Measurements from ENCODE around the gene EZH2. TPM values are rescaled to one million over a fixed set of nuclear protein-coding genes. Genes with fewer than 3 reads are reported as not detected.

Gene EZH2
- total and polyA plus RNA-seq, 2 donors, result 2.1 to 20.0 TPM

GRCh38 chr7:148884299-148885022 lies 370 bp upstream of the EZH2 start:
- Histone ChIP-seq H3K4me3 (ENCODE audit: low read depth, low read length) (peak overlapping the region; percentile 98), H3K27ac (ENCODE audit: low read depth) (peak overlapping the region; percentile 98), H3K36me3 (ENCODE audit: insufficient read depth) (no peaks in the 10 kb centered on the region), H3K4me1 (ENCODE audit: insufficient read depth) (no peaks in the 10 kb centered on the region)
- peak; percentile 68 for DNase-seq (ENCODE audit: extremely low spot score)
- under 1% methylated on average over 101 of the region's 101 CpGs for WGBS

- Histone ChIP-seq H3K27ac (ENCODE audit: low read depth) (no peak overlapping the region), H3K4me1 (ENCODE audit: insufficient read depth) (no peaks in the 10 kb centered on the region), H3K36me3 (ENCODE audit: insufficient read depth) (no peaks in the 10 kb centered on the region), H3K4me3 (ENCODE audit: low read depth, low read length) (peak overlapping the region; percentile 98)
- no peak for DNase-seq (ENCODE audit: extremely low spot score)
- WGBS, result under 1% methylated on average over 88 of the region's 88 CpGs
These were observed 634 bp downstream of the EZH2 start for GRCh38 chr7:148883266-148884048.

GRCh38 chr7:148882841-148883265 lies 1.2 kb downstream of the EZH2 start:
- WGBS, result under 1% methylated on average over 12 of the region's 12 CpGs
- Histone ChIP-seq H3K4me1 (ENCODE audit: insufficient read depth) (no peaks in the 10 kb centered on the region), H3K36me3 (ENCODE audit: insufficient read depth) (no peaks in the 10 kb centered on the region), H3K27ac (ENCODE audit: low read depth) (no peak overlapping the region), H3K4me3 (ENCODE audit: low read depth, low read length) (peak overlapping the region; percentile 98)
- DNase-seq (ENCODE audit: extremely low spot score), result no peak

GRCh38 chr7:148882192-148882591 lies 1.9 kb downstream of the EZH2 start:
- Histone ChIP-seq H3K4me1 (ENCODE audit: insufficient read depth) (no peaks in the 10 kb centered on the region), H3K36me3 (ENCODE audit: insufficient read depth) (no peaks in the 10 kb centered on the region), H3K4me3 (ENCODE audit: low read depth, low read length) (no peak overlapping the region), H3K27ac (ENCODE audit: low read depth) (no peak overlapping the region)
- DNase-seq (ENCODE audit: extremely low spot score), result no peak
- WGBS, result 56% methylated on average over 5 of the region's 5 CpGs

GRCh38 chr7:148878317-148878716 lies 5.8 kb downstream of the EZH2 start:
- 94% methylated on average over 2 of the region's 2 CpGs for whole genome bisulfite sequencing
- Histone ChIP-seq H3K27ac (ENCODE audit: low read depth) (no peak overlapping the region), H3K4me1 (ENCODE audit: insufficient read depth) (no peaks in the 10 kb centered on the region), H3K4me3 (ENCODE audit: low read depth, low read length) (no peak overlapping the region), H3K36me3 (ENCODE audit: insufficient read depth) (no peaks in the 10 kb centered on the region)
- DNase-seq (ENCODE audit: extremely low spot score), result no peak

GRCh38 chr7:148877517-148877916 lies 6.6 kb downstream of the EZH2 start:
- no peaks in the 10 kb centered on the region for H3K4me1 ChIP-seq (ENCODE audit: insufficient read depth)
- 83% methylated on average over 1 of the region's 1 CpG for WGBS
- no peaks in the 10 kb centered on the region for H3K36me3 ChIP-seq (ENCODE audit: insufficient read depth)
- DNase-seq (ENCODE audit: extremely low spot score), result no peak
- H3K4me3 ChIP-seq (ENCODE audit: low read depth, low read length), result no peak overlapping the region
- no peak overlapping the region for H3K27ac ChIP-seq (ENCODE audit: low read depth)

GRCh38 chr7:148872188-148872587 lies 11.9 kb downstream of the EZH2 start:
- no peak for DNase-seq (ENCODE audit: extremely low spot score)
- H3K27ac ChIP-seq (ENCODE audit: low read depth), result no peak overlapping the region
- H3K4me1 ChIP-seq (ENCODE audit: insufficient read depth), result no peaks in the 10 kb centered on the region
- H3K36me3 ChIP-seq (ENCODE audit: insufficient read depth), result no peaks in the 10 kb centered on the region
- no peak overlapping the region for H3K4me3 ChIP-seq (ENCODE audit: low read depth, low read length)

- over 99% methylated on average over 5 of the region's 5 CpGs for WGBS
- H3K36me3 ChIP-seq (ENCODE audit: insufficient read depth), result no peaks in the 10 kb centered on the region
- H3K4me3 ChIP-seq (ENCODE audit: low read depth, low read length), result no peak overlapping the region
- no peak overlapping the region for H3K27ac ChIP-seq (ENCODE audit: low read depth)
- no peaks in the 10 kb centered on the region for H3K4me1 ChIP-seq (ENCODE audit: insufficient read depth)
- no peak for DNase-seq (ENCODE audit: extremely low spot score)
These were observed 12.5 kb downstream of the EZH2 start for GRCh38 chr7:148871551-148871950.

GRCh38 chr7:148871030-148871429 lies 13.1 kb downstream of the EZH2 start:
- H3K4me1 ChIP-seq (ENCODE audit: insufficient read depth), result no peaks in the 10 kb centered on the region
- no peak overlapping the region for H3K27ac ChIP-seq (ENCODE audit: low read depth)
- no peak for DNase-seq (ENCODE audit: extremely low spot score)
- WGBS, result 93% methylated on average over 3 of the region's 3 CpGs
- H3K4me3 ChIP-seq (ENCODE audit: low read depth, low read length), result no peak overlapping the region
- no peaks in the 10 kb centered on the region for H3K36me3 ChIP-seq (ENCODE audit: insufficient read depth)

- WGBS, result 67% methylated on average over 5 of the region's 5 CpGs
- no peak overlapping the region for H3K27ac ChIP-seq (ENCODE audit: low read depth)
- no peaks in the 10 kb centered on the region for H3K36me3 ChIP-seq (ENCODE audit: insufficient read depth)
- H3K4me3 ChIP-seq (ENCODE audit: low read depth, low read length), result no peak overlapping the region
- no peaks in the 10 kb centered on the region for H3K4me1 ChIP-seq (ENCODE audit: insufficient read depth)
- DNase-seq (ENCODE audit: extremely low spot score), result no peak
These were observed 15.8 kb downstream of the EZH2 start for GRCh38 chr7:148868378-148868674.

- DNase-seq (ENCODE audit: extremely low spot score), result no peak
- WGBS, result 91% methylated on average over 3 of the region's 3 CpGs
- Histone ChIP-seq H3K36me3 (ENCODE audit: insufficient read depth) (no peaks in the 10 kb centered on the region), H3K27ac (ENCODE audit: low read depth) (no peak overlapping the region), H3K4me3 (ENCODE audit: low read depth, low read length) (no peak overlapping the region), H3K4me1 (ENCODE audit: insufficient read depth) (no peaks in the 10 kb centered on the region)
These were observed 16.3 kb downstream of the EZH2 start for GRCh38 chr7:148867596-148868377.

GRCh38 chr7:148866362-148866761 lies 17.7 kb downstream of the EZH2 start:
- WGBS, result 96% methylated on average over 6 of the region's 6 CpGs
- no peak overlapping the region for H3K4me3 ChIP-seq (ENCODE audit: low read depth, low read length)
- no peak for DNase-seq (ENCODE audit: extremely low spot score)
- H3K36me3 ChIP-seq (ENCODE audit: insufficient read depth), result no peaks in the 10 kb centered on the region
- no peak overlapping the region for H3K27ac ChIP-seq (ENCODE audit: low read depth)
- H3K4me1 ChIP-seq (ENCODE audit: insufficient read depth), result no peaks in the 10 kb centered on the region

GRCh38 chr7:148865283-148865682 lies 18.8 kb downstream of the EZH2 start:
- Histone ChIP-seq H3K27ac (ENCODE audit: low read depth) (no peak overlapping the region), H3K4me3 (ENCODE audit: low read depth, low read length) (no peak overlapping the region), H3K4me1 (ENCODE audit: insufficient read depth) (no peaks in the 10 kb centered on the region), H3K36me3 (ENCODE audit: insufficient read depth) (no peaks in the 10 kb centered on the region)
- WGBS, result 84% methylated on average over 2 of the region's 2 CpGs
- DNase-seq (ENCODE audit: extremely low spot score), result no peak

GRCh38 chr7:148863324-148863723 lies 20.8 kb downstream of the EZH2 start:
- Histone ChIP-seq H3K4me1 (ENCODE audit: insufficient read depth) (no peaks in the 10 kb centered on the region), H3K27ac (ENCODE audit: low read depth) (no peak overlapping the region), H3K36me3 (ENCODE audit: insufficient read depth) (no peaks in the 10 kb centered on the region), H3K4me3 (ENCODE audit: low read depth, low read length) (no peak overlapping the region)
- no peak for DNase-seq (ENCODE audit: extremely low spot score)
- WGBS, result 73% methylated on average over 2 of the region's 2 CpGs

Measured in urinary bladder (tissue), 4 donors.